Erythroblast (primary cell): ENCODE measurements around the gene CDH13.

Experiments
- GATA1 ChIP-seq: IDR thresholded peaks from 2 replicates; pipeline ENCODE4 v1.6.1; 2011; ENCODE audit warnings: low read depth, mild to moderate bottlenecking, control low read depth, low read length, moderate library complexity
- POLR2A ChIP-seq: IDR thresholded peaks from 2 replicates; pipeline ENCODE4 v1.6.1; 2011; ENCODE audit warnings: mild to moderate bottlenecking, low read length

DNA sequence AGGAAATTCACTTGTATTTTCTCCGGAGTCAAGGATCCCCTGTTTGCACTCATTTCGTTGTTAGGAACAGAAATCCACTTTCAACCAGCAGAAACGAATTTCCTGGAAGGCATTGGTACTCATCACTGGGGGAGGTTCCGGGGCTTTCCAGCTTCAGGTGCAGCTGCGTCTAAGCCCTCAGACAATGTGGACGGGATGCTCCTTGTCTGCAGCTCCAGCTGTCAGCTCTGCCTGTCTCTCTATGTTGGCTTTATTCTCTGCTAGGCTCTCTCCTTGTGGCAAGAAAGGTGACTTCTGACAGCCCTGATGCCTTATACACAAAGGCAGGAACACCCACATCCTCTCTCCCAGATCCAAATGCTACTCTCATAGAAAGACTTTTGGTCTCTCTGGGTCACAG lies 997.1 kb downstream of the CDH13 start:
- no peak for TF ChIP-seq POLR2A
- TF ChIP-seq GATA1 = no peak
